ENCODE results near the gene PLCB2.

DNA sequence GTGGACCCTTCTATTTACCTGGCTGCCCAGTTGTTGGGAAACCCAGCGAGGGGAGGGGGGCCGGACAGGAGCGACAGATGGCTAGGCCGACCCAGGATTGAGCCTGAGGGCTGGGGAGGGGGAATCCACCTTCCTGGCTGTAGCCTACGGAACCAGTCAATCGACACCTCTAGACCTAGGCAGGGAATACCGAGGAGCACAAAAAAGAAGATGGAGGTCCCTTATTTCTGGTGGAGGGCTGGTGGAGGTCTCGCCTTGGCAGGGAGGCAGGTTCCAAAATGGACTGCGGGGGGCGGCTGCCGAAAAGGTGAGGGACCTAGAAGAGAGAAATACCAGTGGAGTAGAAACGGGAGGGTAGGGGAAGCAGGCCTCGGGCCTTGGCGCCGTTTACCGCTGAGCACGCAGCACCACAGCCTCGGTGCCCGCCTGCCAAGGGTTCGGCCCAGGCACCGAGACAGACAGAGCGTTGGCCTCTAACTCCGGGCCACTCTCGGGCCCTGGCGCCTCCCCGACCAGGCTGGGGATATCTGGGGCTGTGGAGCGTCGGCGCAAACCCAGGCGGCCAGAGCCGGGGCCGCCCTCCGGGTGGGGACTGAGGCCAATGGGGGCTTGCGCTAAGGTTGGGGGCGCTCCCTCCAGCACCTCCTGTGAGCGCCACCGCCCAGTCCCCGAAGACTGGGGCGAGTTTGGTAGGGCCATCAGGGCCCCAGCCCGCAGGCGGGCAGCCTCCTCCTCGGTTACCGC lies 26.5 kb downstream of the PLCB2 start:
- TF ChIP-seq, protein P1, sequence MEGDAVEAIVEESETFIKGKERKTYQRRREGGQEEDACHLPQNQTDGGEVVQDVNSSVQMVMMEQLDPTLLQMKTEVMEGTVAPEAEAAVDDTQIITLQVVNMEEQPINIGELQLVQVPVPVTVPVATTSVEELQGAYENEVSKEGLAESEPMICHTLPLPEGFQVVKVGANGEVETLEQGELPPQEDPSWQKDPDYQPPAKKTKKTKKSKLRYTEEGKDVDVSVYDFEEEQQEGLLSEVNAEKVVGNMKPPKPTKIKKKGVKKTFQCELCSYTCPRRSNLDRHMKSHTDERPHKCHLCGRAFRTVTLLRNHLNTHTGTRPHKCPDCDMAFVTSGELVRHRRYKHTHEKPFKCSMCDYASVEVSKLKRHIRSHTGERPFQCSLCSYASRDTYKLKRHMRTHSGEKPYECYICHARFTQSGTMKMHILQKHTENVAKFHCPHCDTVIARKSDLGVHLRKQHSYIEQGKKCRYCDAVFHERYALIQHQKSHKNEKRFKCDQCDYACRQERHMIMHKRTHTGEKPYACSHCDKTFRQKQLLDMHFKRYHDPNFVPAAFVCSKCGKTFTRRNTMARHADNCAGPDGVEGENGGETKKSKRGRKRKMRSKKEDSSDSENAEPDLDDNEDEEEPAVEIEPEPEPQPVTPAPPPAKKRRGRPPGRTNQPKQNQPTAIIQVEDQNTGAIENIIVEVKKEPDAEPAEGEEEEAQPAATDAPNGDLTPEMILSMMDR (IDR thresholded peaks at IDR 0.05; ENCODE audit: poor library complexity, severe bottlenecking) = no peak
- TF ChIP-seq RAD21 (conservative IDR thresholded peaks at IDR 0.05) (no peak), POLR2AphosphoS5 (IDR thresholded peaks at IDR 0.05) (no peak), EZH2 (IDR thresholded peaks at IDR 0.05; ENCODE audit: borderline replicate concordance, insufficient read depth, low read length, poor library complexity, severe bottlenecking) (no peak), EP300 (conservative IDR thresholded peaks at IDR 0.05; ENCODE audit: poor library complexity, severe bottlenecking) (no peak)
- TF ChIP-seq, protein P2, sequence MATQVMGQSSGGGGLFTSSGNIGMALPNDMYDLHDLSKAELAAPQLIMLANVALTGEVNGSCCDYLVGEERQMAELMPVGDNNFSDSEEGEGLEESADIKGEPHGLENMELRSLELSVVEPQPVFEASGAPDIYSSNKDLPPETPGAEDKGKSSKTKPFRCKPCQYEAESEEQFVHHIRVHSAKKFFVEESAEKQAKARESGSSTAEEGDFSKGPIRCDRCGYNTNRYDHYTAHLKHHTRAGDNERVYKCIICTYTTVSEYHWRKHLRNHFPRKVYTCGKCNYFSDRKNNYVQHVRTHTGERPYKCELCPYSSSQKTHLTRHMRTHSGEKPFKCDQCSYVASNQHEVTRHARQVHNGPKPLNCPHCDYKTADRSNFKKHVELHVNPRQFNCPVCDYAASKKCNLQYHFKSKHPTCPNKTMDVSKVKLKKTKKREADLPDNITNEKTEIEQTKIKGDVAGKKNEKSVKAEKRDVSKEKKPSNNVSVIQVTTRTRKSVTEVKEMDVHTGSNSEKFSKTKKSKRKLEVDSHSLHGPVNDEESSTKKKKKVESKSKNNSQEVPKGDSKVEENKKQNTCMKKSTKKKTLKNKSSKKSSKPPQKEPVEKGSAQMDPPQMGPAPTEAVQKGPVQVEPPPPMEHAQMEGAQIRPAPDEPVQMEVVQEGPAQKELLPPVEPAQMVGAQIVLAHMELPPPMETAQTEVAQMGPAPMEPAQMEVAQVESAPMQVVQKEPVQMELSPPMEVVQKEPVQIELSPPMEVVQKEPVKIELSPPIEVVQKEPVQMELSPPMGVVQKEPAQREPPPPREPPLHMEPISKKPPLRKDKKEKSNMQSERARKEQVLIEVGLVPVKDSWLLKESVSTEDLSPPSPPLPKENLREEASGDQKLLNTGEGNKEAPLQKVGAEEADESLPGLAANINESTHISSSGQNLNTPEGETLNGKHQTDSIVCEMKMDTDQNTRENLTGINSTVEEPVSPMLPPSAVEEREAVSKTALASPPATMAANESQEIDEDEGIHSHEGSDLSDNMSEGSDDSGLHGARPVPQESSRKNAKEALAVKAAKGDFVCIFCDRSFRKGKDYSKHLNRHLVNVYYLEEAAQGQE (IDR thresholded peaks at IDR 0.05; ENCODE audit: borderline replicate concordance) = no peak
